Neural cell (in vitro differentiated cells): ENCODE data around the gene ABHD12. TPM values are rescaled to one million over a fixed set of nuclear protein-coding genes. Genes with fewer than 3 reads are reported as not detected.

Experiments used
- H2AFZ ChIP-seq: fragments of 200-600, 300-800 bp; sonication (generic), shearing (Covaris generic); 2 replicates; pipeline ENCODE4 v1.6.0; 2014; ENCODE audit warnings: low read depth, mild to moderate bottlenecking, antibody characterized with exemption, low read length, moderate library complexity
- H3F3A ChIP-seq: fragments of 200-600 bp; shearing (Covaris generic); 2 replicates; pipeline ENCODE4 v1.6.1; 2016; ENCODE audit warnings: mild to moderate bottlenecking, moderate library complexity, mixed read lengths, antibody characterized with exemption, low read length; ENCODE audit not compliant: insufficient read depth, poor library complexity, severe bottlenecking
- H3K27ac ChIP-seq: fragments of 200-600, 300-800 bp; sonication (generic), shearing (Covaris generic); 2 replicates; pipeline ENCODE4 v1.5.1; 2014; ENCODE audit warnings: mild to moderate bottlenecking, low read length, moderate library complexity
- H3K27me3 ChIP-seq: fragments of 300-800, 200-600 bp; sonication (generic), shearing (Covaris generic); 2 replicates; pipeline ENCODE4 v1.6.0; 2014; ENCODE audit warnings: mild to moderate bottlenecking, low read depth, low read length, moderate library complexity; ENCODE audit not compliant: insufficient read depth
- H3K36me3 ChIP-seq: fragments of 300-800, 200-600 bp; sonication (generic), shearing (Covaris generic); 2 replicates; pipeline ENCODE4 v1.5.1; 2014; ENCODE audit warnings: mild to moderate bottlenecking, antibody characterized with exemption, low read length, moderate library complexity; ENCODE audit not compliant: insufficient read depth
- H3K4me2 ChIP-seq: fragments of 300-800, 200-600 bp; sonication (generic), shearing (Covaris generic); 2 replicates; pipeline ENCODE4 v1.6.0; 2014; ENCODE audit warnings: mild to moderate bottlenecking, low read length
- H3K4me3 ChIP-seq: fragments of 300-800, 200-600 bp; sonication (generic), shearing (Covaris generic); 2 replicates; pipeline ENCODE4 v1.5.1; 2014; ENCODE audit warnings: mild to moderate bottlenecking, low read length, moderate library complexity
- H3K79me2 ChIP-seq: fragments of 200-600 bp; shearing (Covaris generic); replicated peaks from 2 replicates; pipeline ENCODE4 v1.6.0; 2014; ENCODE audit warnings: mild to moderate bottlenecking, low read length, moderate library complexity; ENCODE audit not compliant: insufficient read depth
- H3K9ac ChIP-seq: fragments of 300-800, 200-600 bp; sonication (generic), shearing (Covaris generic); 2 replicates; pipeline ENCODE4 v1.6.1; 2016; ENCODE audit warnings: mild to moderate bottlenecking, low read length, mixed read lengths
- H3K9me2 ChIP-seq: fragments of 200-600 bp; shearing (Covaris generic); 2 replicates; pipeline ENCODE4 v1.6.1; 2016; ENCODE audit warnings: mild to moderate bottlenecking, low read length, mixed read lengths; ENCODE audit not compliant: insufficient read depth
- H3K9me3 ChIP-seq: fragments of 200-600, 300-800 bp; sonication (generic), shearing (Covaris generic); 2 replicates; pipeline ENCODE4 v1.6.1; 2016; ENCODE audit warnings: mild to moderate bottlenecking, mixed run types, low read length, moderate library complexity, mixed read lengths
- H4K20me1 ChIP-seq: fragments of 200-600 bp; shearing (Covaris generic); 2 replicates; pipeline ENCODE4 v1.6.1; 2016; ENCODE audit warnings: mild to moderate bottlenecking, mixed run types; ENCODE audit not compliant: insufficient read depth
- EP300 ChIP-seq: fragments of 450-650 bp; conservative IDR thresholded peaks from 2 replicates; pipeline ENCODE4 v1.6.1; 2014; ENCODE audit warnings: antibody characterized with exemption, mild to moderate bottlenecking, moderate library complexity; ENCODE audit not compliant: poor library complexity, severe bottlenecking
- EZH2 ChIP-seq: fragments of 200-600, 300-800 bp; shearing (Covaris generic), sonication (generic); IDR thresholded peaks from 2 replicates; pipeline ENCODE4 v1.6.1; 2014; ENCODE audit warnings: antibody characterized with exemption, low read length, borderline replicate concordance, mild to moderate bottlenecking; ENCODE audit not compliant: insufficient read depth, poor library complexity, severe bottlenecking
- MXI1 ChIP-seq: fragments of 450-650 bp; conservative IDR thresholded peaks from 2 replicates; pipeline ENCODE4 v1.6.1; 2014; ENCODE audit warnings: antibody characterized with exemption, mild to moderate bottlenecking; ENCODE audit not compliant: poor library complexity, severe bottlenecking
- POLR2AphosphoS5 ChIP-seq: IDR thresholded peaks from 2 replicates; pipeline ENCODE4 v1.6.1; 2012
- RAD21 ChIP-seq: fragments of 450-650 bp; conservative IDR thresholded peaks from 2 replicates; pipeline ENCODE4 v1.6.1; 2014; ENCODE audit warnings: antibody characterized with exemption, mild to moderate bottlenecking, moderate library complexity
- REST ChIP-seq: IDR thresholded peaks from 2 replicates; pipeline ENCODE4 v1.6.1; 2012; ENCODE audit warnings: borderline replicate concordance
- SMC3 ChIP-seq: fragments of 450-650 bp; conservative IDR thresholded peaks from 2 replicates; pipeline ENCODE4 v1.6.1; 2014; ENCODE audit warnings: antibody characterized with exemption, mild to moderate bottlenecking, moderate library complexity; ENCODE audit not compliant: poor library complexity
- TAF1 ChIP-seq: IDR thresholded peaks from 2 replicates; pipeline ENCODE4 v1.6.1; 2012; ENCODE audit warnings: low read depth
- polyA plus RNA-seq: library from polyadenylated mRNA; depleted of rRNA; stranded (reverse); fragments of >200 nt; gene quantifications from 2 replicates; pipeline ENCODE4 v1.2.3, GENCODE V29; 2014
- TF ChIP-seq, protein P1 (sequence below): fragments of 450-650 bp; IDR thresholded peaks from 2 replicates; pipeline ENCODE4 v1.5.1; 2014; ENCODE audit warnings: antibody characterized with exemption, mild to moderate bottlenecking, moderate library complexity; ENCODE audit not compliant: poor library complexity, severe bottlenecking

Gene ABHD12
- polyA plus RNA-seq, 1 donor from 2014 or later = 32.3 TPM

- Histone ChIP-seq H3K9me3 (no peaks in the 10 kb centered on the region), H3K4me2 (no peak overlapping the region), H4K20me1 (no peaks in the 10 kb centered on the region), H3K4me3 (no peak overlapping the region), H3K27ac (no peak overlapping the region), H2AFZ (no peak overlapping the region), H3K79me2 (no peaks in the 10 kb centered on the region), H3K9ac (no peak overlapping the region), H3K9me2 (no peaks in the 10 kb centered on the region), H3K36me3 (no peaks in the 10 kb centered on the region), H3F3A (no peaks in the 10 kb centered on the region), H3K27me3 (no peaks in the 10 kb centered on the region)
- TF ChIP-seq EP300 = no peak
- TF ChIP-seq, protein P1, sequence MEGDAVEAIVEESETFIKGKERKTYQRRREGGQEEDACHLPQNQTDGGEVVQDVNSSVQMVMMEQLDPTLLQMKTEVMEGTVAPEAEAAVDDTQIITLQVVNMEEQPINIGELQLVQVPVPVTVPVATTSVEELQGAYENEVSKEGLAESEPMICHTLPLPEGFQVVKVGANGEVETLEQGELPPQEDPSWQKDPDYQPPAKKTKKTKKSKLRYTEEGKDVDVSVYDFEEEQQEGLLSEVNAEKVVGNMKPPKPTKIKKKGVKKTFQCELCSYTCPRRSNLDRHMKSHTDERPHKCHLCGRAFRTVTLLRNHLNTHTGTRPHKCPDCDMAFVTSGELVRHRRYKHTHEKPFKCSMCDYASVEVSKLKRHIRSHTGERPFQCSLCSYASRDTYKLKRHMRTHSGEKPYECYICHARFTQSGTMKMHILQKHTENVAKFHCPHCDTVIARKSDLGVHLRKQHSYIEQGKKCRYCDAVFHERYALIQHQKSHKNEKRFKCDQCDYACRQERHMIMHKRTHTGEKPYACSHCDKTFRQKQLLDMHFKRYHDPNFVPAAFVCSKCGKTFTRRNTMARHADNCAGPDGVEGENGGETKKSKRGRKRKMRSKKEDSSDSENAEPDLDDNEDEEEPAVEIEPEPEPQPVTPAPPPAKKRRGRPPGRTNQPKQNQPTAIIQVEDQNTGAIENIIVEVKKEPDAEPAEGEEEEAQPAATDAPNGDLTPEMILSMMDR = no peak
- TF ChIP-seq RAD21 = no peak
- TF ChIP-seq MXI1 = no peak
- no peak for TF ChIP-seq TAF1
- no peak for TF ChIP-seq REST
- TF ChIP-seq SMC3 = no peak
- TF ChIP-seq POLR2AphosphoS5 = no peak
- no peak for TF ChIP-seq EZH2
Observed at GRCh38 chr20:25315418-25316210, 75.0 kb downstream of the ABHD12 start.

DNA sequence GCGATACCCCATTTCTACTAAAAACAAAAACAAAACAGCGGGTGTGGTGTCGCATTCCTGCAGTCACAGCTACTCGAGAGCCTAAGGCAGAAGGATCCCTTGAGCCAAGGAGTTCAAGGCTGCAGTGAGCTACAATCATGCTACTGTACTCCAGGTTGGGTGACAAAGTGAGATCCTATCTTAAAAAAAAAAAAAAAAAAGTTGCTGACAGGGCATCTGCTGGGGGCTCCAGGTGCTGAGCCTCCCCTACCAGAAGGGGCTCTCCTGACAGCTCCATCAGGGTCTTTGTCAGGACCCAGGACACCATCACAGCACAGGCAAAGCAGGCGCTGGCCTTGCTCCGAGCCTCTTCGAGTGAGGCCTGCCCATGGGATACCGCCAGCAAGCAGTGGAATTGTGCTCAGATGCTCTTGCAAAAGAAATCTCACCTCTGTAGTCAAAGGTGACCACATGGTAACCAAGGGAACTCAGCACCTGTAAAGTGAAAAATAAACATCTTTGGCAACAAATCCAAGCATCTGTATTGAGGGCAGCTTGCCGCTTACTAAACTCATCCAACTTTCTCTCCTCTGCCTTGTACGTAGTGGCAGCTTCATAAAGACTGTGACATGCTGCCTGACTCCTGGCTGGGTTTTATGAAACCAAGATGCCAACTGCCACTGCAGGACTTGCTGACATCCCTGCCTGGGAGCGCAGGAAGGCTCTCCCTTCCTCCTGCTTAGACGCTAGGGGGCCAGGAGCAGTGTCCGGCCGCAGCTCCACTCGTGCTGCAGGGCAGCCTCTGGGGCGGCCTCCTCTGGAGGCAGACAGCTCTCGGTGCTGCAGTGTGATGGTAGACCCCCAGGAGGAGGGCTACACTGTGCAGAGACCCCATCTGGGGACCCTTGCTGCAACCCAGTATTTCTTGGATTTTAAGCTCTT is 75.9 kb downstream of the ABHD12 start:
- H4K20me1 ChIP-seq = no peaks in the 10 kb centered on the region
- no peaks in the 10 kb centered on the region for H3K79me2 ChIP-seq
- H3K4me3 ChIP-seq = no peak overlapping the region
- H3K27me3 ChIP-seq = no peaks in the 10 kb centered on the region
- no peaks in the 10 kb centered on the region for H3F3A ChIP-seq
- H3K9me3 ChIP-seq = no peaks in the 10 kb centered on the region
- H3K9me2 ChIP-seq = no peaks in the 10 kb centered on the region
- H3K36me3 ChIP-seq = no peaks in the 10 kb centered on the region
- H3K4me2 ChIP-seq = no peak overlapping the region
- no peak overlapping the region for H3K9ac ChIP-seq
- no peak overlapping the region for H3K27ac ChIP-seq
- no peak for TF ChIP-seq RAD21
- no peak for TF ChIP-seq REST
- TF ChIP-seq TAF1 = no peak
- TF ChIP-seq SMC3 = no peak
- TF ChIP-seq MXI1 = no peak
- TF ChIP-seq, protein P1 = no peak
- TF ChIP-seq EZH2 = no peak
- TF ChIP-seq EP300 = no peak
- TF ChIP-seq POLR2AphosphoS5 = no peak
- no peak overlapping the region for H2AFZ ChIP-seq
